Muscle of leg (tissue), 11 donors: Measurements from ENCODE around the gene ARHGEF39. TPM values are rescaled to one million over a fixed set of nuclear protein-coding genes. Genes with fewer than 3 reads are reported as not detected.

Experiments
- DNase-seq: peaks from one replicate; pipeline ENCODE4 v3.0.0; 2013
- H3K27ac ChIP-seq: one replicate; pipeline ENCODE4 v1.5.1; 2013; ENCODE audit warnings: mild to moderate bottlenecking, low read length, control low read depth
- H3K27me3 ChIP-seq: one replicate; pipeline ENCODE4 v1.6.1; 2013; ENCODE audit warnings: low read length; ENCODE audit not compliant: control insufficient read depth, insufficient read depth
- H3K36me3 ChIP-seq: one replicate; pipeline ENCODE4 v1.6.1; 2013; ENCODE audit warnings: low read length; ENCODE audit not compliant: control insufficient read depth, insufficient read depth
- H3K4me1 ChIP-seq: one replicate; pipeline ENCODE4 v1.6.1; 2013; ENCODE audit warnings: low read length; ENCODE audit not compliant: control insufficient read depth, insufficient read depth
- H3K4me3 ChIP-seq: one replicate; pipeline ENCODE4 v1.5.1; 2013; ENCODE audit warnings: low read length, control low read depth
- H3K9me3 ChIP-seq: replicated peaks from 2 replicates; pipeline ENCODE4 v1.6.1; 2013; ENCODE audit warnings: low read depth, low read length; ENCODE audit not compliant: control insufficient read depth
- WGBS: methylation state at CpG from one replicate; pipeline ENCODE4 v1.1.5; 2013; ENCODE audit warnings: missing lambda C conversion rate; ENCODE audit not compliant: insufficient coverage; 5-methylcytosine and 5-hydroxymethylcytosine counted together
- polyA plus RNA-seq, 8 donors: library from polyadenylated mRNA; unstranded; fragments of 120-200 nt; gene quantifications; one replicate each; pipeline versions ENCODE4 v1.2.1 to v1.2.3, GENCODE V29; 2013; ENCODE audit warnings: inconsistent platforms in 1 of 8, low replicate concordance in 1 of 8; ENCODE audit not compliant: insufficient read length in 8 of 8, insufficient read depth in 1 of 8
- total RNA-seq: library from RNA; stranded (reverse); fragments of 120-200 nt; gene quantifications from one replicate; pipeline ENCODE4 v1.2.4, GENCODE V29; 2013

ARHGEF39 gene
- total and polyA plus RNA-seq, 9 donors = 1.4 to 7.7 (median 5.5) TPM

- no peaks in the 10 kb centered on the region for H3K9me3 ChIP-seq
- H3K27me3 ChIP-seq = peaks cover 12% of the 10 kb centered on the region
- DNase-seq = peak; percentile 49
These were observed 53.7 kb downstream of the ARHGEF39 start for GRCh38 chr9:35611230-35611797.

GRCh38 chr9:35609820-35610163, 55.2 kb downstream of the ARHGEF39 start:
- no peak for DNase-seq
- H3K27ac ChIP-seq = peak overlapping the region; percentile 94
- no peaks in the 10 kb centered on the region for H3K27me3 ChIP-seq
- peaks cover 41% of the 10 kb centered on the region for H3K36me3 ChIP-seq
- H3K9me3 ChIP-seq = no peaks in the 10 kb centered on the region
- peaks cover 52% of the 10 kb centered on the region for H3K4me1 ChIP-seq
- no peak overlapping the region for H3K4me3 ChIP-seq
- 56% methylated on average over 7 of the region's 13 CpGs for WGBS

More at GRCh38 chr9:35611230-35611797, 53.7 kb downstream of the ARHGEF39 start:
- 4% methylated on average over 3 of the region's 8 CpGs for WGBS
- Histone ChIP-seq H3K4me3 (no peak overlapping the region), H3K4me1 (peaks cover 44% of the 10 kb centered on the region), H3K36me3 (peaks cover 41% of the 10 kb centered on the region), H3K27ac (no peak overlapping the region)

Other genes starting within 250 kb of the ARHGEF39 start
- gene RUSC2, start 175.1 kb downstream of the ARHGEF39 start, total RNA-seq = 33.7 TPM
- gene RUSC2, start 175.1 kb downstream of the ARHGEF39 start, polyA plus RNA-seq = 10 to 100 TPM; 53.1 to 72.4 (median 62.0) TPM
- 12.8 TPM for gene TESK1, start 59.9 kb downstream of the ARHGEF39 start, total RNA-seq
- 10 to 100 TPM; 29.2 to 47.3 (median 39.9) TPM for gene TESK1, start 59.9 kb downstream of the ARHGEF39 start, polyA plus RNA-seq
- gene CD72, start 46.8 kb downstream of the ARHGEF39 start, total RNA-seq = 1.6 TPM
- 1 to 10 TPM; 1.2 to 2.9 (median 1.8) TPM for gene CD72, start 46.8 kb downstream of the ARHGEF39 start, polyA plus RNA-seq
- gene SIT1, start 14.3 kb downstream of the ARHGEF39 start, total RNA-seq = 0.09 TPM
- gene SIT1, start 14.3 kb downstream of the ARHGEF39 start, polyA plus RNA-seq = 1 to 10 TPM in 1 of 8 donors, under 1 TPM in 4, not detected in 3; 0.09 to 1.7 (median 0.27) TPM
- 19,485 TPM for gene RMRP, start 7.2 kb downstream of the ARHGEF39 start, total RNA-seq
- not detected for gene RMRP, start 7.2 kb downstream of the ARHGEF39 start, polyA plus RNA-seq
- 14.4 TPM for gene CCDC107, start 6.9 kb downstream of the ARHGEF39 start, total RNA-seq
- gene CCDC107, start 6.9 kb downstream of the ARHGEF39 start, polyA plus RNA-seq = 10 to 100 TPM; 16.0 to 23.6 (median 18.0) TPM
- gene CA9, start 8.7 kb upstream of the ARHGEF39 start, total RNA-seq = 0.49 TPM
- 1 to 10 TPM in 2 of 8 donors, under 1 TPM in 6; 0.52 to 2.4 (median 0.71) TPM for gene CA9, start 8.7 kb upstream of the ARHGEF39 start, polyA plus RNA-seq
- 5,909 TPM for gene TPM2, start 24.7 kb upstream of the ARHGEF39 start, total RNA-seq
- 1,000 to 10,000 TPM; 4,794 to 8,701 (median 8,114) TPM for gene TPM2, start 24.7 kb upstream of the ARHGEF39 start, polyA plus RNA-seq
- gene TLN1, start 67.0 kb upstream of the ARHGEF39 start, total RNA-seq = 78.0 TPM
- gene TLN1, start 67.0 kb upstream of the ARHGEF39 start, polyA plus RNA-seq = 100 to 1,000 TPM in 7 of 8 donors, 10 to 100 TPM in 1; 90.7 to 133 (median 118) TPM
- 27.0 TPM for gene CREB3, start 67.5 kb upstream of the ARHGEF39 start, total RNA-seq
- 10 to 100 TPM; 23.5 to 30.7 (median 26.4) TPM for gene CREB3, start 67.5 kb upstream of the ARHGEF39 start, polyA plus RNA-seq
- 42.9 TPM for gene GBA2, start 84.0 kb upstream of the ARHGEF39 start, total RNA-seq
- 10 to 100 TPM; 44.7 to 82.5 (median 62.0) TPM for gene GBA2, start 84.0 kb upstream of the ARHGEF39 start, polyA plus RNA-seq
- 11.4 TPM for gene RGP1, start 84.1 kb upstream of the ARHGEF39 start, total RNA-seq
- gene RGP1, start 84.1 kb upstream of the ARHGEF39 start, polyA plus RNA-seq = 10 to 100 TPM; 15.5 to 23.6 (median 19.7) TPM
- gene MSMP, start 89.1 kb upstream of the ARHGEF39 start, total RNA-seq = 0.18 TPM
- under 1 TPM in 2 of 8 donors, not detected in 6; 0.42 to 0.50 TPM for gene MSMP, start 89.1 kb upstream of the ARHGEF39 start, polyA plus RNA-seq
- gene NPR2, start 126.4 kb upstream of the ARHGEF39 start, total RNA-seq = 16.8 TPM
- gene NPR2, start 126.4 kb upstream of the ARHGEF39 start, polyA plus RNA-seq = 10 to 100 TPM; 21.6 to 37.3 (median 27.1) TPM
- gene SPAG8, start 147.1 kb upstream of the ARHGEF39 start, total RNA-seq = 1.5 TPM
- 1 to 10 TPM; 1.3 to 3.1 (median 2.1) TPM for gene SPAG8, start 147.1 kb upstream of the ARHGEF39 start, polyA plus RNA-seq
- 33.6 TPM for gene HINT2, start 149.8 kb upstream of the ARHGEF39 start, total RNA-seq
- gene HINT2, start 149.8 kb upstream of the ARHGEF39 start, polyA plus RNA-seq = 10 to 100 TPM; 24.5 to 35.6 (median 30.0) TPM
- not detected for gene FAM221B, start 163.5 kb upstream of the ARHGEF39 start, total RNA-seq
- gene FAM221B, start 163.5 kb upstream of the ARHGEF39 start, polyA plus RNA-seq = under 1 TPM; 0.08 to 0.26 (median 0.20) TPM
- 5.1 TPM for gene TMEM8B, start 164.0 kb upstream of the ARHGEF39 start, total RNA-seq
- gene TMEM8B, start 164.0 kb upstream of the ARHGEF39 start, polyA plus RNA-seq = 10 to 100 TPM; 12.8 to 22.3 (median 18.0) TPM
- gene OR13J1, start 205.2 kb upstream of the ARHGEF39 start, total RNA-seq = not detected
- gene OR13J1, start 205.2 kb upstream of the ARHGEF39 start, polyA plus RNA-seq = under 1 TPM in 5 of 8 donors, not detected in 3; 0.07 to 0.29 (median 0.13) TPM
- 1.2 TPM for gene HRCT1, start 241.0 kb upstream of the ARHGEF39 start, total RNA-seq
- gene HRCT1, start 241.0 kb upstream of the ARHGEF39 start, polyA plus RNA-seq = 1 to 10 TPM in 7 of 8 donors, under 1 TPM in 1; 0.82 to 1.9 (median 1.4) TPM
- 0.89 TPM for gene SPAAR, start 244.3 kb upstream of the ARHGEF39 start, total RNA-seq
- gene SPAAR, start 244.3 kb upstream of the ARHGEF39 start, polyA plus RNA-seq = 1 to 10 TPM; 1.4 to 2.3 (median 1.9) TPM